GM18505 (cell line): ENCODE measurements around the gene NPAS2.

Experiments used
- ATAC-seq: cut with Tn5 transposase; IDR thresholded peaks from one replicate; pipeline ENCODE4 v1.9.1; 2021; ENCODE audit not compliant: unreplicated experiment
- POLR2A ChIP-seq: IDR thresholded peaks from 4 replicates; pipeline ENCODE4 v1.6.1; 2011; ENCODE audit warnings: borderline replicate concordance; ENCODE audit not compliant: insufficient read depth, insufficient read length; ENCODE audit errors: extremely low read depth

The NPAS2 gene

GRCh38 chr2:100819370-100820272 lies at the start of gene NPAS2:
Gene NPAS2 (plus strand): TSS chr2:100820139. CDS start chr2:100904755, 84,616 bp downstream.
- ATAC-seq, result no peak
- TF ChIP-seq POLR2A, result no peak

GRCh38 chr2:100771125-100771524 lies 48.8 kb upstream of the NPAS2 start:
- no peak for ATAC-seq
- no peak for TF ChIP-seq POLR2A

- TF ChIP-seq POLR2A, result no peak
- ATAC-seq, result no peak
These were observed 46.4 kb upstream of the NPAS2 start for GRCh38 chr2:100773538-100773937.

GRCh38 chr2:100776445-100776844 lies 43.5 kb upstream of the NPAS2 start:
- no peak for TF ChIP-seq POLR2A
- ATAC-seq, result no peak

- TF ChIP-seq POLR2A, result no peak
- no peak for ATAC-seq
These were observed 41.1 kb upstream of the NPAS2 start for GRCh38 chr2:100778637-100779450.

- no peak for ATAC-seq
- no peak for TF ChIP-seq POLR2A
These were observed 40.1 kb upstream of the NPAS2 start for GRCh38 chr2:100779908-100780202.

- ATAC-seq, result no peak
- TF ChIP-seq POLR2A, result no peak
These were observed 39.5 kb upstream of the NPAS2 start for GRCh38 chr2:100780203-100781008.

GRCh38 chr2:100781009-100781325 lies 39.0 kb upstream of the NPAS2 start:
- ATAC-seq, result no peak
- TF ChIP-seq POLR2A, result no peak

- ATAC-seq, result no peak
- no peak for TF ChIP-seq POLR2A
These were observed 38.2 kb upstream of the NPAS2 start for GRCh38 chr2:100781523-100782379.

- no peak for ATAC-seq
- TF ChIP-seq POLR2A, result no peak
These were observed 37.5 kb upstream of the NPAS2 start for GRCh38 chr2:100782380-100782878.

- no peak for TF ChIP-seq POLR2A
- ATAC-seq, result no peak
These were observed 36.0 kb upstream of the NPAS2 start for GRCh38 chr2:100783987-100784386.

- no peak for ATAC-seq
- no peak for TF ChIP-seq POLR2A
These were observed 35.3 kb upstream of the NPAS2 start for GRCh38 chr2:100784681-100785080.
